Left hindlimb (tissue), 1 donor: ENCODE measurements around the gene ZHX3.

Experiments used
- DNase-seq: peaks from one replicate; pipeline ENCODE4 v3.0.0-alpha.2; 2018

The ZHX3 gene

GRCh38 chr20:41168281-41169161, 149.0 kb downstream of the ZHX3 start:
- peak; percentile 40 for DNase-seq

GRCh38 chr20:41167481-41168253, 149.9 kb downstream of the ZHX3 start:
- DNase-seq, result peak; percentile 25

GRCh38 chr20:41167118-41167470, 150.4 kb downstream of the ZHX3 start:
- peak; percentile 13 for DNase-seq

GRCh38 chr20:41166201-41167117, 151.1 kb downstream of the ZHX3 start:
- DNase-seq, result peak; percentile 26

- peak; percentile 10 for DNase-seq
Observed at GRCh38 chr20:41165001-41165882, 152.3 kb downstream of the ZHX3 start.

GRCh38 chr20:41163821-41164220, 153.7 kb downstream of the ZHX3 start:
- no peak for DNase-seq

GRCh38 chr20:41162396-41162795, 155.1 kb downstream of the ZHX3 start:
- DNase-seq, result no peak

- no peak for DNase-seq
Observed at GRCh38 chr20:41161886-41162285, 155.6 kb downstream of the ZHX3 start.

- DNase-seq, result no peak
Observed at GRCh38 chr20:41160686-41161085, 156.8 kb downstream of the ZHX3 start.

- DNase-seq, result no peak
Observed at GRCh38 chr20:41159547-41159946, 158.0 kb downstream of the ZHX3 start.

- DNase-seq, result no peak
Observed at GRCh38 chr20:41158082-41158625, 159.4 kb downstream of the ZHX3 start.

GRCh38 chr20:41155261-41155660, 162.3 kb downstream of the ZHX3 start:
- DNase-seq, result no peak

- DNase-seq, result no peak
Observed at GRCh38 chr20:41154436-41155176, 162.9 kb downstream of the ZHX3 start.

GRCh38 chr20:41152108-41152757, 165.3 kb downstream of the ZHX3 start:
- DNase-seq, result no peak

GRCh38 chr20:41151134-41151869, 166.2 kb downstream of the ZHX3 start:
- no peak for DNase-seq

- DNase-seq, result no peak
Observed at GRCh38 chr20:41150664-41151063, 166.9 kb downstream of the ZHX3 start.

- DNase-seq, result no peak
Observed at GRCh38 chr20:41148942-41149341, 168.6 kb downstream of the ZHX3 start.

GRCh38 chr20:41147767-41148191, 169.8 kb downstream of the ZHX3 start:
- DNase-seq, result no peak

GRCh38 chr20:41145821-41146620, 171.5 kb downstream of the ZHX3 start:
- peak; percentile 66 for DNase-seq
